WERI-Rb-1 (cell line): ENCODE data around the gene NUDT3.
"Not testable (repeated sequence)": the region's sequence is repeated elsewhere in the genome, so short reads cannot be mapped to it uniquely, and the experiment has no call there.

ENCODE experiments used
- DNase-seq: peaks from one replicate; pipeline ENCODE4 v3.0.0-alpha.2; 2020
- H3K27ac ChIP-seq: fragments of 250-450 bp; sonication (Bioruptor Pico); 2 replicates; pipeline ENCODE4 v1.5.1; 2020; ENCODE audit warnings: mild to moderate bottlenecking, moderate library complexity
- H3K27me3 ChIP-seq: fragments of 250-450 bp; sonication (Bioruptor Pico); 2 replicates; pipeline ENCODE4 v1.5.1; 2021; ENCODE audit warnings: mild to moderate bottlenecking, low read depth, moderate library complexity; ENCODE audit not compliant: insufficient read depth, severe bottlenecking
- H3K36me3 ChIP-seq: fragments of 250-450 bp; sonication (Bioruptor Pico); 2 replicates; pipeline ENCODE4 v1.5.1; 2020; ENCODE audit warnings: mild to moderate bottlenecking, moderate library complexity
- H3K4me3 ChIP-seq: 2 replicates; pipeline ENCODE4 v1.5.1; 2011; ENCODE audit warnings: low read depth, mild to moderate bottlenecking, control low read depth, low read length
- H3K9me3 ChIP-seq: fragments of 250-450 bp; sonication (Bioruptor Pico); 2 replicates; pipeline ENCODE4 v1.5.1; 2021; ENCODE audit warnings: mild to moderate bottlenecking, moderate library complexity; ENCODE audit not compliant: severe bottlenecking
- TF ChIP-seq, protein P1 (sequence below): IDR thresholded peaks from 2 replicates; pipeline ENCODE4 v1.5.1; 2011; ENCODE audit warnings: low read depth, mild to moderate bottlenecking, control low read depth, inconsistent platforms, low read length

The NUDT3 gene

DNA sequence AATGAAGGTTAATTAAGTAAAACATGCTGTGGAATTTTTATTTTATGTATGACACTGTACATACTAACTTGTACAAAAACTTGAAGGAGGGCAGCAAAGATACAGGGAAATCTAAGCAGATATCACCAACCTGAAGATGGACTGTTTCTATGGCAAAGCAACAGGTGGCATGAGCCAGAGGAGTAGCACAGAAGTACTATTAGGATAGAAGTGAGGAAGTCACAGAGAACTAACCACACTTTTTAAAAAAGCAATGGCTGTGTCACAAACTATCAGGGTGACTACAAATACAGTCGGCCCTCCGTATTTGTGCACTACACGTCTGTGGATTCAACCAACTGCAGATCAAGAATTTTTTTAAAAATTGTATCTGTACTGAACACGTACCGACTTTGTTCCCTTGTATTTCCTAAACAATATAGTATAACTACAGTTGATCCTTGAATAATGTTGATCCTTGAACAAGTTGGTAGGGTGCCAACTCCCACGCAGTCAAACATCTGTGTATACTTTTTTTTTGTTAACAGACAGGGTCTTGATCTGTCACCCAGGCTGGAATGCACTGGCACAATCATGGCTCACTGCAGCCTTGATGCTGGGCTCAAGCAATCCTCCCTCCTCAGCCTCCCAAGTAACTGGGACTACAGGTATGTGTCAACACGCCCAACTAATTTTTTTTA lies 61.0 kb downstream of the NUDT3 start:
- TF ChIP-seq, protein P1, sequence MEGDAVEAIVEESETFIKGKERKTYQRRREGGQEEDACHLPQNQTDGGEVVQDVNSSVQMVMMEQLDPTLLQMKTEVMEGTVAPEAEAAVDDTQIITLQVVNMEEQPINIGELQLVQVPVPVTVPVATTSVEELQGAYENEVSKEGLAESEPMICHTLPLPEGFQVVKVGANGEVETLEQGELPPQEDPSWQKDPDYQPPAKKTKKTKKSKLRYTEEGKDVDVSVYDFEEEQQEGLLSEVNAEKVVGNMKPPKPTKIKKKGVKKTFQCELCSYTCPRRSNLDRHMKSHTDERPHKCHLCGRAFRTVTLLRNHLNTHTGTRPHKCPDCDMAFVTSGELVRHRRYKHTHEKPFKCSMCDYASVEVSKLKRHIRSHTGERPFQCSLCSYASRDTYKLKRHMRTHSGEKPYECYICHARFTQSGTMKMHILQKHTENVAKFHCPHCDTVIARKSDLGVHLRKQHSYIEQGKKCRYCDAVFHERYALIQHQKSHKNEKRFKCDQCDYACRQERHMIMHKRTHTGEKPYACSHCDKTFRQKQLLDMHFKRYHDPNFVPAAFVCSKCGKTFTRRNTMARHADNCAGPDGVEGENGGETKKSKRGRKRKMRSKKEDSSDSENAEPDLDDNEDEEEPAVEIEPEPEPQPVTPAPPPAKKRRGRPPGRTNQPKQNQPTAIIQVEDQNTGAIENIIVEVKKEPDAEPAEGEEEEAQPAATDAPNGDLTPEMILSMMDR, result no peak
- H3K27me3 ChIP-seq, result no peaks in the 10 kb centered on the region
- H3K27ac ChIP-seq, result no peak overlapping the region
- H3K4me3 ChIP-seq, result no peak overlapping the region
- peaks cover 49% of the 10 kb centered on the region for H3K36me3 ChIP-seq
- DNase-seq, result no peak
- H3K9me3 ChIP-seq, result no peaks in the 10 kb centered on the region

DNA sequence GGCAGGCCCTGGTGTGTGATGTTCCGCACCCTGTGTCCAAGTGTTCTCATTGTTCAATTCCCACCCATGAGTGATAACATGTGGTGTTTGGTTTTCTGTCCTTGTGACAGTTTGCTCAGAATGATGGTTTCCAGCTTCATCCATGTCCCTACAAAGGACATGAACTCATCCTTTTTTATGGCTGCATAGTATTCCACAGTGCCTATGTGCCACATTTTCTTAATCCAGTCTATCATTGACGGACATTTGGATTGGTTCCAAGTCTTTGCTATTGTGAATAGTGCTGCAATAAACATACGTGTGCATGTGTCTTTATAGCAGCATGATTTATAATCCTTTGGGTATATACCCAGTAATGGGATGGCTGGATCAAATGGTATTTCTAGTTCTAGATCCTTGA lies 62.7 kb downstream of the NUDT3 start:
- not testable (repeated sequence) for H3K27ac ChIP-seq, H3K4me3 ChIP-seq
- H3K36me3 ChIP-seq, result peaks cover 47% of the 10 kb centered on the region

DNA sequence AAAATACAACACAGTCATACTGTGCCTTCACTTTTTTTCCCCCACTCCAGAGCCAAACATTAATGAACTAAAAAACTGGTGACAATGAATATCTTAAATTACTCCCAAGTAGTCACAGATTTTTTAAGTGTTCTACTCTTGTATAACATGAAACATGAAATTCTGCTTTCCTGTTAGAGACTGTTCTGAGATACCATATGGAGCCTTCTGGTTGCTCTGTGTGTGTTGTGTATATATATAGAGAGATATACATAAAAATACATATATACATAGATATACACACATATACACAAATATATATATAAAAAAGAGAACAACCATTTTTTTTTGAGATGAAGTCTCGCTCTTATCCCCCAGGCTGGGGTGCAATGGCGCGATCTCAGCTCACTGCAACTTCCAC lies 63.5 kb downstream of the NUDT3 start:
- TF ChIP-seq, protein P1, result no peak
- Histone ChIP-seq H3K27me3 (no peaks in the 10 kb centered on the region), H3K9me3 (no peaks in the 10 kb centered on the region), H3K36me3 (peaks cover 40% of the 10 kb centered on the region), H3K4me3 (no peak overlapping the region), H3K27ac (no peak overlapping the region)
- no peak for DNase-seq

More for the DNA sequence above, 62.7 kb downstream of the NUDT3 start:
- not testable (repeated sequence) for H3K9me3 ChIP-seq, DNase-seq, H3K27me3 ChIP-seq

DNA sequence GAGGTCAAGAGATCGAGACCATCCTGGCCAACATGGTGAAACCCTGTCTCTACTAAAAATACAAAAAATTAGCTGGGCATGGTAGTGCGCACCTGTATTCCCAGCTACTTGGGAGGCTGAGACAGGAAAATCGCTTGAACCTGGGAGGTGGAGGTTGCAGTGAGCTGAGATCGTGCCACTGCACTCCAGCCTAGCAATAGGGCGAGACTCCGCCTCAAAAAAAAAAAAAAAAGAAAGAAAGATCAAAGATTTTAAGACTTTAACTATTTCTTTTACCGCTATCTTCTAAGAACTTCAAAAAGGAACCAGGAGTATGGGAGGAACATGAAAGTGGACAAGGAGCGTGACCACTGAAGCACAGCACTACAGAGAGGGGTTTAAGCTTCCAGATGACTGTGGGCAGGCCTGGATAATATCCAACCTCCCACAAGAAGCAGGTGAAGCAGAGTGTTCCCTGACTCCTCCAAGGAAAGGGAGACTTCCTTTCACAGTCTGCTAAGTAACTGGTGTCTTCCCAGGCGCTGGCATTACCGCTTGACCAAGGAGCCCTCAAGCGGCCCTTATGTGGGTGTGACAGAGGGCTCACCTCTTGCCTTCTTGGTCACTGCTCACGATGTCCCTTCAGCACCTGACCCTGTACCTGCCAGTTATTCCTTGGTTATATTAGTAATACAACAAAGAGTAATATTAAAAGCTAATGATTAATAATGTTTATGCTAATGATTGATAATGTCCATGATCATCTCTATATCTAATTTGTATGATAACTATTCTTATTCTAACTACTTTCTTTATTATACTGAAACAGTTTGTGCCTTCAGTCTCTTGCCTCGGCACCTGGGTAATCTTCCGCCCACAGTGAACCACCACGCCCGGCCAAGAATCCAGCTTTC lies 64.9 kb downstream of the NUDT3 start:
- not testable (repeated sequence) for H3K27me3 ChIP-seq, H3K27ac ChIP-seq, H3K4me3 ChIP-seq, DNase-seq, H3K9me3 ChIP-seq
- peaks cover 31% of the 10 kb centered on the region for H3K36me3 ChIP-seq

DNA sequence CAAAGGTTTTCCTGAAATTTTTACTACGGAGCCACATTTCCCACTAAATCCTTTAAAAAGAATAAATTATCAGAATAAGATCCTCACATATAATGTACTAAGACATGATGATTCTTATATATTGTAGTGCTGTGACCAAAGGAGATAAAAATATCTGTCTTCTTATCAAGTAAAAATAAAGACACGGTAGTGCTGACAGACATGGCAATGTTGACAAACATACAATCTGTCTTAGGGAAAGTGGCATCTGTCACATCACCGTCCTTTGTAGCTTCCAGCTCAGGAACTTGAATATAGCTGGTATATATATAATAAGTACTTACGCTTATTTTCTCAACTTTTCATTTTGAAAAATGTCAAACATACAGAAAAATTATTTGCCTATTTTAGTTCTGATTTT lies 66.8 kb downstream of the NUDT3 start:
- DNase-seq, result no peak
- no peak overlapping the region for H3K27ac ChIP-seq
- H3K9me3 ChIP-seq, result no peaks in the 10 kb centered on the region
- H3K27me3 ChIP-seq, result no peaks in the 10 kb centered on the region
- H3K4me3 ChIP-seq, result no peak overlapping the region
- peaks cover 21% of the 10 kb centered on the region for H3K36me3 ChIP-seq
- TF ChIP-seq, protein P1, result no peak

DNA sequence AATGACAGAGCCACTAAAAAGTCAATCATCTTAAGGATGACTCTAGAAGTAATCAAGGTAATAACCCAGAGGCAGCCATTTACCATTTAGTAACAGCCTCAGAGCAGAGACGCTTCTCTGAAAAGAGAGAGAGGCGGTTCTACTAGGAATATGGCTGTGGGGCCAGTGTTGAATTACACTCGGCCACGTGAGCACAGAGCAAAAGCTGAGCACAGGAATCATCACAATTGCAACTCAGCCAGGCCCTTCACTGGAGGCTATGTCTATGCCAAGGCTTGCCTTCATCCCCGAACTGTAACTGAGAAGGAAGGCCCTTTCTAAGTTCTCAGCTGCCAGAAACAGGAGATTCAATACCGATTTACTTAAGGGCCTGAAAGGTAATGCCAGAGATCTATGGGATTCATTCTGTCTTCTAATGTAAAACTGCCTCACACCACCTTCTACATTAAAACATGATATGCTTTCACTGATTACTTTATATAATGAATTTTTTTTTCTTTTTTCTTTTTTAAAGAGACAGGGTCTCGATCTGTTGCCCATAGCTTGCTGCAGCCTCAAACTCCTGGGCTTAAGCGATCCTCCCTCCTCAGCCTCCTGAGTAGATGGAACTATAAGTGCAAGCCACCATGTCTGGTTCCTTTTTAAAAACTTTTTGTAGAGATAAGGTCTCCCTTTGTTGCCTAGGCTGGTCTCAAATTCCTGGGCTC lies 67.6 kb downstream of the NUDT3 start:
- TF ChIP-seq, protein P1, result no peak
- H3K27me3 ChIP-seq, result no peaks in the 10 kb centered on the region
- H3K36me3 ChIP-seq, result peaks cover 13% of the 10 kb centered on the region
- no peak overlapping the region for H3K27ac ChIP-seq
- H3K4me3 ChIP-seq, result no peak overlapping the region
- DNase-seq, result no peak
- H3K9me3 ChIP-seq, result no peaks in the 10 kb centered on the region

DNA sequence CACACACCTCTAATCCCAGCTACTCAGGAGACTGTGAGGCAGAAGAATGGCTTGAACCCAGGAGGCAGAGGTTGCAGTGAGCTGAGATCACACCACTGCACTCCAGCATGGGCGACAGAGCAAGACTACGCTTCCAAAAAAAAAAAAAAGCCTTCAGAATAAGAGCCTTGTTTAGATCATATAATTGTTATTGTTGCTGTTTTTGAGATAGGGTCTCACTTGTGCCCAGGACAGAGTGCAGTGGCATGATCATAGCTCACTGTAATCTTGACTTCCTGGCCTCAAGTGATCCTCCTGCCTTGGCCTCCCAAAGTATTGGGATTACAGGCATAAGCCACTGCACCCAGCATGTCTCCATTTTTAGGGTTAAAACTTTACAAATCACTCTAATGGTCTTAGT lies 68.2 kb downstream of the NUDT3 start:
- not testable (repeated sequence) for H3K27ac ChIP-seq, DNase-seq, H3K27me3 ChIP-seq, H3K9me3 ChIP-seq, H3K4me3 ChIP-seq
- H3K36me3 ChIP-seq, result peaks cover 12% of the 10 kb centered on the region
